HFFc6 (cell line): ENCODE data around the gene TMC4. TPM values are rescaled to one million over a fixed set of nuclear protein-coding genes. Genes with fewer than 3 reads are reported as not detected.
"Not testable (repeated sequence)": the region's sequence is repeated elsewhere in the genome, so short reads cannot be mapped to it uniquely, and the experiment has no call there.

ENCODE experiments used
- DNase-seq: peaks from one replicate; pipeline ENCODE4 v3.0.0-alpha.2; 2018
- H3K27ac Mint-ChIP-seq: 2 replicates; pipeline ENCODE4 v1.8.0; 2020; ENCODE audit warnings: mild to moderate bottlenecking, mixed read lengths
- H3K27me3 Mint-ChIP-seq: 2 replicates; pipeline ENCODE4 v1.8.0; 2021; ENCODE audit warnings: mild to moderate bottlenecking, moderate library complexity, mixed read lengths; ENCODE audit not compliant: insufficient read depth
- H3K36me3 Mint-ChIP-seq: 2 replicates; pipeline ENCODE4 v1.8.0; 2021; ENCODE audit warnings: low read depth, mixed read lengths
- H3K4me1 Mint-ChIP-seq: 2 replicates; pipeline ENCODE4 v1.8.0; 2020; ENCODE audit warnings: low read depth, mixed read lengths
- H3K4me3 Mint-ChIP-seq: 2 replicates; pipeline ENCODE4 v1.8.0; 2020; ENCODE audit warnings: mild to moderate bottlenecking, moderate library complexity, mixed read lengths
- H3K9me3 Mint-ChIP-seq: 2 replicates; pipeline ENCODE4 v1.8.0; 2020; ENCODE audit warnings: mild to moderate bottlenecking, mixed read lengths
- total RNA-seq, 6 experiments: library from RNA; stranded (reverse); fragmentation: NEBNext Ultra II Directional; extraction: Animal tissue kit (Norgen Biotek cat#: 25700); gene quantifications; 2 replicates in 1 of 6; 3 replicates in 5 of 6; pipeline ENCODE4 v1.2.3, GENCODE V29; 2021
- TF ChIP-seq, protein P1 (sequence below): fragments of 200-600 bp; sonication (generic); IDR thresholded peaks from 2 replicates; pipeline ENCODE4 v1.5.0; 2021; ENCODE audit warnings: antibody characterized with exemption, mild to moderate bottlenecking

Gene TMC4
- total RNA-seq, 6 experiments from 2014 or later, result 0.43 to 0.70 (median 0.55) TPM

DNA sequence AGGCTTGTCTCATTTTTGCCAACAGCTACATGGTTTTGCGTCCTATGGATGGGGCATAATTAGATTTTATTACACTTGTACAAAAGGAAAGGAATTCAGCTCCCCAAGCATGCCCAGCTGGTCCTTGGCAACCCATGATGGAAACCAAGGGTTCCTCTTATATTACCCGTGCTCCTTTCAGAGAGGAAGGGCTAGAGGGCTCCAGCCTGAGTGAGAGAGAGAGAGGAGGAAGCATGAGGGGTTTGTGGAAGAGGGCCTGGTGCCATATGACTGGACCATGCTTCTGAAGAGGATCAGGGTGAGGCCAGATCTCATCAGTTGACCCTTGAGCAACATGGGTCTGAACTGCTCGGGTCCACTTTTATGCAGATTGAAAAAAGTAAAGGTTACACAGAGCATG, 24.2 kb upstream of the TMC4 start:
- Mint-ChIP-seq H3K27me3 (peaks cover 7% of the 10 kb centered on the region), H3K27ac (no peak overlapping the region), H3K4me3 (no peak overlapping the region), H3K36me3 (peaks cover 23% of the 10 kb centered on the region), H3K9me3 (peaks cover 4% of the 10 kb centered on the region; the same call in 1 of the 2 replicates), H3K4me1 (peaks cover 24% of the 10 kb centered on the region)
- DNase-seq, result no peak
- TF ChIP-seq, protein P1, sequence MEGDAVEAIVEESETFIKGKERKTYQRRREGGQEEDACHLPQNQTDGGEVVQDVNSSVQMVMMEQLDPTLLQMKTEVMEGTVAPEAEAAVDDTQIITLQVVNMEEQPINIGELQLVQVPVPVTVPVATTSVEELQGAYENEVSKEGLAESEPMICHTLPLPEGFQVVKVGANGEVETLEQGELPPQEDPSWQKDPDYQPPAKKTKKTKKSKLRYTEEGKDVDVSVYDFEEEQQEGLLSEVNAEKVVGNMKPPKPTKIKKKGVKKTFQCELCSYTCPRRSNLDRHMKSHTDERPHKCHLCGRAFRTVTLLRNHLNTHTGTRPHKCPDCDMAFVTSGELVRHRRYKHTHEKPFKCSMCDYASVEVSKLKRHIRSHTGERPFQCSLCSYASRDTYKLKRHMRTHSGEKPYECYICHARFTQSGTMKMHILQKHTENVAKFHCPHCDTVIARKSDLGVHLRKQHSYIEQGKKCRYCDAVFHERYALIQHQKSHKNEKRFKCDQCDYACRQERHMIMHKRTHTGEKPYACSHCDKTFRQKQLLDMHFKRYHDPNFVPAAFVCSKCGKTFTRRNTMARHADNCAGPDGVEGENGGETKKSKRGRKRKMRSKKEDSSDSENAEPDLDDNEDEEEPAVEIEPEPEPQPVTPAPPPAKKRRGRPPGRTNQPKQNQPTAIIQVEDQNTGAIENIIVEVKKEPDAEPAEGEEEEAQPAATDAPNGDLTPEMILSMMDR, result no peak

DNA sequence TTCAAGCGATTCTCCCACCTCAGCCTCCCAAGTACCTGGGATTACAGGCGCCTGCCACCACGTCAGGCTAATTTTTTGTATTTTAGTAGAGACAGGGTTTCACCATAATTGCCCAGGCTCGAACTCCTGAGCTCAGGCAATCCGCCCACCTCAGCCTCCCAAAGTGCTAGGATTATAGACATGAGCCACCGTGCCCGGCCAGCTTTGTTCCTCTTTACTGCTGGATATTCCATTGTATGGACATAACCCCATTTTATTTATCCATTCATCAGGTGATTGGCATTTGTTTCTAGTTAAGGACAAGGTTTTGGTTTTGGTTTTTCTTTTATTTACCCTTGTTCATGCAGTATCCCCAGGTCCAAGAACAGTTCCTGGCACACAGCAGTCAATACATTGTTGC, 23.6 kb upstream of the TMC4 start:
- TF ChIP-seq, protein P1, result no peak
- Mint-ChIP-seq H3K27me3 (peaks cover 5% of the 10 kb centered on the region), H3K9me3 (peaks cover 4% of the 10 kb centered on the region; the same call in 1 of the 2 replicates), H3K27ac (no peak overlapping the region), H3K4me3 (no peak overlapping the region), H3K36me3 (peaks cover 20% of the 10 kb centered on the region), H3K4me1 (peaks cover 24% of the 10 kb centered on the region)
- no peak for DNase-seq

DNA sequence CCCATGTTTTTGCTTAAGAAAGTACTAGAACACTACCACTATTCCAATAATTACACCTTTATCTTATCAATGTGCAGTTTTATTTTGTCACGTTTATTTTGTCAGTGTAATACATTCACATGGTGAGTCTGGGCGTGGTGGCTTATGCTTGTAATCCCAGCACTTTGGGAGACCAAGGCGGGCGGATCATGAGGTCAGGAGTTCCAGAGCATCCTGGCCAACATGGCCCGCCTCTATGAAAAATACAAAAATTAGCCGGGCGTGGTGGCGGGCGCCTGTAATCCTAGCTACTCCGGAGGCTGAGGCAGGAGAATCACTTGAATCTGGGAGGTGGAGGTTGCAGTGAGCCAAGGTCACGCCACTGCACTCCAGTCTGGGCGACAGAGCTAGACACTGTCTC, 21.5 kb upstream of the TMC4 start:
- H3K27ac Mint-ChIP-seq, DNase-seq, H3K4me3 Mint-ChIP-seq, H3K27me3 Mint-ChIP-seq, H3K9me3 Mint-ChIP-seq: not testable (repeated sequence)
- Mint-ChIP-seq H3K4me1 (peaks cover 22% of the 10 kb centered on the region), H3K36me3 (peaks cover 10% of the 10 kb centered on the region; the same call in 1 of the 2 replicates)

DNA sequence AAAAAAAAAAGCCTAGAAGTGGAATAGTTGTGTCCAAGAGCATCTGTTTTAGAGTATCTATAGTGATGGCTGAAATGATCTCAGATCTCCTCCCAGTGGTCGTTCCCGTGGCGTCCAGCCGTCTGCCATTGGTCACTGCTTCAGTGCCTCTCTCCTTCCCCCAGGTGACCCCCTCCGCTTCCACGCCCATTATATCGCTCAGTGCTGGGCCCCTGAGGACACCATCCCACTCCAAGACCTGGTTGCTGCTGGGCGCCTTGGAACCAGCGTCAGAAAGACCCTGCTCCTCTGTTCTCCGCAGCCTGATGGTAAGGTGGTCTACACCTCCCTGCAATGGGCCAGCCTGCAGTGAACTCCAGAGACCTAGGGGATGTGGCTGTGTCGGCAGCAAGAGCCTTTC, 20.1 kb upstream of the TMC4 start:
- DNase-seq, result no peak
- peaks cover 18% of the 10 kb centered on the region; the same call in 1 of the 2 replicates for H3K36me3 Mint-ChIP-seq
- TF ChIP-seq, protein P1, result no peak
- H3K4me3 Mint-ChIP-seq, result no peak overlapping the region; the same call in 1 of the 2 replicates
- H3K4me1 Mint-ChIP-seq, result peaks cover 21% of the 10 kb centered on the region
- peaks cover 4% of the 10 kb centered on the region for H3K27me3 Mint-ChIP-seq
- H3K9me3 Mint-ChIP-seq, result no peaks in the 10 kb centered on the region
- no peak overlapping the region for H3K27ac Mint-ChIP-seq

DNA sequence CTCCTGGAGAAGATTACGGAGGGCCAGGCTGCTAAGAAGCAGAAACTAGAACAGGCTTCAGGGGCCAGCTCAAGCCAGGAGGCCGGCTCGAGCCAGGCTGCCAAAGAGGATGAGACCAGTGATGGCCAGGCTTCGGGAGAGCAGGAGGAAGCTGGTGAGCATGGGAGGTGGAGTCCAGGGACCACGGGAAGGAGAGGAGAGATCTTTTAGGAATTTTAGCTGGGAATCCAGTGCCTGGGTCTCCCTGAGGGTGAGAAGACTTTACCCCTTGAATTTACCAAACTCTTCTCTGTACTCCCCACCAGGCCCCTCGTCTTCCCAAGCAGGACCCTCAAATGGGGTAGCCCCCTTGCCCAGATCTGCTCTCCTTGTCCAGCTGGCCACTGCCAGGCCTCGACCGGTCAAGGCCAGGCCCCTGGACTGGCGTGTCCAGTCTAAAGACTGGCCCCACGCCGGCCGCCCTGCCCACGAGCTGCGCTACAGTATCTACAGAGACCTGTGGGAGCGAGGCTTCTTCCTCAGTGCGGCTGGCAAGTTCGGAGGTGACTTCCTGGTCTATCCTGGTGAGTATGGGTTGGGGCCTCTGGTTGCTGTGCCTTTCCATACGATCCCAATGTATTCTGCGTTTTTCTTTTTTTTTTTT, 19.0 kb upstream of the TMC4 start:
- Mint-ChIP-seq H3K9me3 (no peaks in the 10 kb centered on the region), H3K27ac (peak overlapping the region; percentile 99), H3K4me3 (peak overlapping the region; percentile 94), H3K36me3 (peaks cover 26% of the 10 kb centered on the region; the same call in 1 of the 2 replicates), H3K4me1 (peaks cover 32% of the 10 kb centered on the region), H3K27me3 (peaks cover 4% of the 10 kb centered on the region)
- DNase-seq, result no peak
- TF ChIP-seq, protein P1, result no peak

DNA sequence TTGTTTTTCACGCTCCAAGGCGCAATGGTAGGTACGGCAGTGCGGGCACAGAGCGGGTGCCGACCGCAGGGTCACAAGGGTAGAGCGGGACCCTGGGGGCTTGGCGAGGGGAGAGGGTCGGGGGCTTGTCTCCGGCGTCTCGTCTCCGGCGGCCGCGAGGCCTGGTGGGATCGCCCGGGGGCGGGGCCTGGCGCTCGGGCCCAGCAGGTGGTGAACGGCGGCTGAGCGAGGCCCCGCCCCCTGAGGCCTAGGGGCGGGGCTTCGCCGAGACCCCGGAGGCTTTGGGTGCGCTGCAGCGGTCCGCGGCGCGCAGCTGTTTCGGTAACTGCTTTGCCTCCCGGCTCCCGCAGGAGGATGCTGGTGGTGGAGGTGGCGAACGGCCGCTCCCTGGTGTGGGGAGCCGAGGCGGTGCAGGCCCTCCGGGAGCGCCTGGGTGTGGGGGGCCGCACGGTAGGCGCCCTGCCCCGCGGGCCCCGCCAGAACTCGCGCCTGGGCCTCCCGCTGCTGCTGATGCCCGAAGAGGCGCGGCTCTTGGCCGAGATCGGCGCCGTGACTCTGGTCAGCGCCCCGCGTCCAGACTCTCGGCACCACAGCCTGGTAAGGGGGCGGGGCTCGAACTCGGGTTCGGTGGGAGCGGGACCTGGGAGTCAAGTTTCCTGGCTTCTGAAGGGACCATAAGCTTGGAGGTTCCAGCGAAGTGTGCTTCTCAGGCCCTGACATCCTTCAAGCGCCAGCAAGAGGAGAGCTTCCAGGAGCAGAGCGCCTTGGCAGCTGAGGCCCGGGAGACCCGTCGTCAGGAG, 18.3 kb upstream of the TMC4 start, which contains the start of gene TSEN34:
TSS of gene TSEN34 (plus strand) at position 298 of the 800 bp plus-strand sequence. CDS start at position 355, 57 bp downstream.
- Mint-ChIP-seq H3K27me3 (peaks cover 4% of the 10 kb centered on the region), H3K27ac (peak within 1 kb of the TSS; percentile 99), H3K4me1 (peaks cover 37% of the 10 kb centered on the region), H3K4me3 (peak within 1 kb of the TSS; percentile 94), H3K9me3 (no peaks in the 10 kb centered on the region), H3K36me3 (peaks cover 30% of the 10 kb centered on the region; the same call in 1 of the 2 replicates)
- peak; percentile 60 for DNase-seq
- TF ChIP-seq, protein P1, result no peak
